NB4 (cell line): ENCODE data around the gene FRMPD4.

ENCODE experiments used
- CTCF ChIP-seq: IDR thresholded peaks from one replicate; pipeline ENCODE4 v1.5.1; 2012; ENCODE audit warnings: low read depth, low read length
- MAX ChIP-seq: IDR thresholded peaks from 2 replicates; pipeline ENCODE4 v1.6.1; 2011; ENCODE audit warnings: low read depth, low read length
- MYC ChIP-seq: IDR thresholded peaks from 2 replicates; pipeline ENCODE4 v1.6.1; 2011; ENCODE audit warnings: low read depth, low read length
- POLR2A ChIP-seq: IDR thresholded peaks from 2 replicates; pipeline ENCODE4 v1.6.1; 2011; ENCODE audit warnings: mild to moderate bottlenecking; ENCODE audit not compliant: insufficient read length; ENCODE audit errors: extremely low read depth

GRCh38 chrX:12372111-12372510 is 233.8 kb downstream of the FRMPD4 start:
- TF ChIP-seq POLR2A = no peak
- no peak for TF ChIP-seq MAX
- TF ChIP-seq CTCF = no peak
- TF ChIP-seq MYC = no peak
